Measurements from ENCODE around the gene ZBTB18. TPM values are rescaled to one million over a fixed set of nuclear protein-coding genes. Genes with fewer than 3 reads are reported as not detected.

Gene ZBTB18
- total RNA-seq, 1 donor from 2014 or later = 21.3 TPM

- DNase-seq = no peak
- TF ChIP-seq CTCF (IDR thresholded peaks at IDR 0.05) = no peak
- Histone ChIP-seq H3K4me1 (no peaks in the 10 kb centered on the region), H3K9me3 (no peaks in the 10 kb centered on the region), H3K4me3 (no peak overlapping the region), H3K36me3 (no peaks in the 10 kb centered on the region), H3K27me3 (ENCODE audit: low read depth) (peaks cover under 1% of the 10 kb centered on the region), H3K27ac (no peak overlapping the region)
- intact Hi-C loops (cut with DNase I) = no loop called here
- no peak for ATAC-seq
These were observed 17.5 kb downstream of the ZBTB18 start for GRCh38 chr1:244068567-244068966.

- ATAC-seq = no peak
- H3K9me3 ChIP-seq = no peaks in the 10 kb centered on the region
These were observed 18.3 kb downstream of the ZBTB18 start for GRCh38 chr1:244069326-244069898.

GRCh38 chr1:244074559-244075171, 23.6 kb downstream of the ZBTB18 start:
- no peaks in the 10 kb centered on the region for H3K36me3 ChIP-seq
- H3K4me1 ChIP-seq = no peaks in the 10 kb centered on the region
- H3K9me3 ChIP-seq = no peaks in the 10 kb centered on the region
- intact Hi-C loops (cut with DNase I) = no loop called here
- H3K27ac ChIP-seq = no peak overlapping the region
- peaks cover 7% of the 10 kb centered on the region for H3K27me3 ChIP-seq (ENCODE audit: low read depth)
- DNase-seq (no peak), ATAC-seq (peak; percentile 37 to 70)
- no peak for TF ChIP-seq CTCF (IDR thresholded peaks at IDR 0.05)
- no peak overlapping the region for H3K4me3 ChIP-seq

More at GRCh38 chr1:244069326-244069898, 18.3 kb downstream of the ZBTB18 start:
- H3K36me3 ChIP-seq = no peaks in the 10 kb centered on the region
- no peak for TF ChIP-seq CTCF (IDR thresholded peaks at IDR 0.05)
- H3K27me3 ChIP-seq (ENCODE audit: low read depth) = peaks cover 7% of the 10 kb centered on the region
- intact Hi-C loops (cut with DNase I) = no loop called here
- H3K27ac ChIP-seq = no peak overlapping the region
- H3K4me3 ChIP-seq = no peak overlapping the region
- DNase-seq = no peak
- H3K4me1 ChIP-seq = no peaks in the 10 kb centered on the region

GRCh38 chr1:244075247-244075722, 24.2 kb downstream of the ZBTB18 start:
- intact Hi-C loops (cut with DNase I) = no loop called here
- Histone ChIP-seq H3K36me3 (no peaks in the 10 kb centered on the region), H3K27ac (no peak overlapping the region), H3K4me1 (no peaks in the 10 kb centered on the region), H3K4me3 (no peak overlapping the region), H3K27me3 (ENCODE audit: low read depth) (peaks cover 7% of the 10 kb centered on the region), H3K9me3 (no peaks in the 10 kb centered on the region)
- no peak for DNase-seq
- peak; percentile 51 to 54 for ATAC-seq
- TF ChIP-seq CTCF (IDR thresholded peaks at IDR 0.05) = no peak

GRCh38 chr1:244076740-244077139, 25.7 kb downstream of the ZBTB18 start:
- no peak for DNase-seq
- Histone ChIP-seq H3K36me3 (no peaks in the 10 kb centered on the region), H3K27ac (no peak overlapping the region), H3K9me3 (no peaks in the 10 kb centered on the region), H3K4me3 (no peak overlapping the region), H3K4me1 (no peaks in the 10 kb centered on the region), H3K27me3 (ENCODE audit: low read depth) (peaks cover 7% of the 10 kb centered on the region)
- no peak for TF ChIP-seq CTCF (IDR thresholded peaks at IDR 0.05)
- intact Hi-C loops (cut with DNase I) = no loop called here
- ATAC-seq = no peak
